ENCODE data around the gene FCN3. TPM values are rescaled to one million over a fixed set of nuclear protein-coding genes. Genes with fewer than 3 reads are reported as not detected.

The FCN3 gene
- total RNA-seq, 1 experiment from 2014 or later, result 0.22 TPM

GRCh38 chr1:27356277-27356618, 18.4 kb downstream of the FCN3 start:
- no CpG with 5 or more reads among the region's 13 CpGs for WGBS (ENCODE audit: extremely low coverage, insufficient read length, low lambda C conversion rate)
- H3K23ac ChIP-seq (ENCODE audit: insufficient read length, low read depth, low read length), result no peak overlapping the region
- DNase-seq, result no peak

More at GRCh38 chr1:27356277-27356618, 18.4 kb downstream of the FCN3 start:
- Mint-ChIP-seq H3K36me3 (ENCODE audit: insufficient read depth in 1 of 3, low read depth in 3 of 3) (peaks cover 0 to 13% (median 3%) of the 10 kb centered on the region in 3 experiments; a peak in 4 of 7 replicates), H3K9me3 (no peaks in the 10 kb centered on the region; a peak in 1 of 5 replicates), H3K27me3 (ENCODE audit: low read depth) (peaks cover 50% of the 10 kb centered on the region), H3K4me3 (no peak overlapping the region), H3K27ac (no peak overlapping the region), H3K4me1 (peaks cover 17 to 33% of the 10 kb centered on the region in 2 experiments)
- Histone ChIP-seq H4K5ac (ENCODE audit: insufficient read length, low read depth, low read length) (no peak overlapping the region), H3K27me3 (ENCODE audit: insufficient read depth, low read length) (peaks cover 15% of the 10 kb centered on the region; the same call in 1 of the 2 replicates), H3K4me1 (ENCODE audit: insufficient read depth, low read length) (peaks cover 3% of the 10 kb centered on the region; the same call in 1 of the 2 replicates), H2BK120ac (ENCODE audit: low read depth, low read length, poor library complexity, severe bottlenecking) (no peak overlapping the region), H3K56ac (ENCODE audit: insufficient read length, low read depth, low read length) (no peak overlapping the region), H2BK12ac (ENCODE audit: insufficient read length, low read depth, low read length) (no peak overlapping the region), H3K79me1 (ENCODE audit: insufficient read depth, low read depth, low read length, poor library complexity, severe bottlenecking) (no peaks in the 10 kb centered on the region), H3T11ph (ENCODE audit: low read length) (no peak overlapping the region), H4K8ac (replicated peaks; ENCODE audit: insufficient read length, low read depth, low read length) (no peak overlapping the region), H3K23me2 (ENCODE audit: insufficient read length, low read depth, low read length, poor library complexity, severe bottlenecking) (peaks cover 16% of the 10 kb centered on the region), H2BK15ac (ENCODE audit: low read depth, low read length) (no peak overlapping the region), H3K9ac (ENCODE audit: extremely low read depth, insufficient read length, low read length) (no peak overlapping the region), H2AK5ac (ENCODE audit: insufficient read length, low read length) (no peak overlapping the region), H4K20me1 (ENCODE audit: control insufficient read depth, insufficient read depth, insufficient read length) (peaks cover 4% of the 10 kb centered on the region), H2BK20ac (ENCODE audit: low read depth, low read length, poor library complexity, severe bottlenecking) (no peak overlapping the region), H3K18ac (ENCODE audit: insufficient read length, low read depth, low read length) (no peak overlapping the region), H3K4me2 (ENCODE audit: insufficient read depth, insufficient read length, low read length) (no peak overlapping the region), H4K91ac (ENCODE audit: insufficient read length, low read depth, low read length) (no peak overlapping the region), H3K14ac (ENCODE audit: insufficient read depth, low read length) (no peak overlapping the region), H2AFZ (ENCODE audit: low read length) (no peak overlapping the region), H3K27ac (ENCODE audit: insufficient read length, low read depth, low read length) (no peak overlapping the region), H3K9me3 (ENCODE audit: control insufficient read depth, low read depth, low read length) (no peaks in the 10 kb centered on the region), H2BK5ac (ENCODE audit: insufficient read length, low read length) (no peak overlapping the region), H3K4ac (ENCODE audit: low read depth, low read length) (no peak overlapping the region), H3K79me2 (ENCODE audit: insufficient read depth, low read length) (no peaks in the 10 kb centered on the region)
- TF ChIP-seq CTCF (conservative IDR thresholded peaks at IDR 0.05), result no peak

Data from H9 (cell line).